Fibroblast of lung (primary cell): ENCODE results near the gene RERE. TPM values are rescaled to one million over a fixed set of nuclear protein-coding genes. Genes with fewer than 3 reads are reported as not detected.

Experiments used
- DNase-seq, 2 donors: peaks; one replicate each; pipeline versions ENCODE4 v3.0.0 to v3.0.0-alpha.2; 2010; ENCODE audit warnings: low read depth in 2 of 2
- H2AFZ ChIP-seq: 2 replicates; pipeline ENCODE4 v1.5.1; 2012; ENCODE audit warnings: low read length, control low read depth, inconsistent platforms
- H3K27ac ChIP-seq: 2 replicates; pipeline ENCODE4 v1.5.1; 2011; ENCODE audit warnings: low read length, control low read depth; ENCODE audit not compliant: insufficient read depth
- H3K27me3 ChIP-seq: 2 replicates; pipeline ENCODE4 v1.5.1; 2011; ENCODE audit warnings: mild to moderate bottlenecking, low read length; ENCODE audit not compliant: control insufficient read depth, insufficient read depth
- H3K36me3 ChIP-seq: 2 replicates; pipeline ENCODE4 v1.5.1; 2011; ENCODE audit warnings: low read length; ENCODE audit not compliant: control insufficient read depth, insufficient read depth
- H3K4me1 ChIP-seq: 2 replicates; pipeline ENCODE4 v1.5.1; 2011; ENCODE audit warnings: low read length; ENCODE audit not compliant: control insufficient read depth, insufficient read depth; ENCODE audit errors: extremely low read depth
- H3K4me2 ChIP-seq: 2 replicates; pipeline ENCODE4 v1.5.1; 2011; ENCODE audit warnings: low read length, control low read depth; ENCODE audit not compliant: insufficient read depth; ENCODE audit errors: extremely low read depth
- H3K4me3 ChIP-seq, 4 experiments: fragments of 200-600 bp in 1 of 4; sonication (generic) in 1 of 4; replicated peaks in 1 of 4; 2 replicates each; pipeline ENCODE4 v1.5.1; 2011 to 2016; ENCODE audit warnings: low read length in 4 of 4, low read depth in 3 of 4, mild to moderate bottlenecking in 3 of 4, control low read depth in 2 of 4, inconsistent platforms in 1 of 4, mixed read lengths in 1 of 4; ENCODE audit not compliant: insufficient read depth in 1 of 4; ENCODE audit errors: control extremely low read depth in 1 of 4
- H3K79me2 ChIP-seq: 2 replicates; pipeline ENCODE4 v1.5.1; 2012; ENCODE audit warnings: mild to moderate bottlenecking, low read length, inconsistent platforms; ENCODE audit not compliant: control insufficient read depth, insufficient read depth
- H3K9ac ChIP-seq: 2 replicates; pipeline ENCODE4 v1.5.1; 2011; ENCODE audit warnings: mild to moderate bottlenecking, low read length, control low read depth; ENCODE audit not compliant: insufficient read depth
- H3K9me3 ChIP-seq: 2 replicates; pipeline ENCODE4 v1.5.1; 2012; ENCODE audit warnings: low read depth, low read length; ENCODE audit not compliant: control insufficient read depth, insufficient read depth
- H4K20me1 ChIP-seq: 2 replicates; pipeline ENCODE4 v1.5.1; 2011; ENCODE audit warnings: low read length; ENCODE audit not compliant: control insufficient read depth, insufficient read depth; ENCODE audit errors: extremely low read depth
- EZH2 ChIP-seq: IDR thresholded peaks from 2 replicates; pipeline ENCODE4 v1.5.1; 2012; ENCODE audit warnings: low read length, control low read depth, mild to moderate bottlenecking; ENCODE audit errors: missing control alignments
- polyA plus RNA-seq, 2 donors: library from polyadenylated mRNA; depleted of rRNA in 1 of 2; stranded (reverse) in 1 of 2; unstranded in 1 of 2; fragments of >200 nt; gene quantifications; 2 replicates each; pipeline ENCODE4 v1.2.1, GENCODE V29; 2011 to 2012; ENCODE audit warnings: missing spikeins in 1 of 2
- total RNA-seq: library from RNA; depleted of rRNA; stranded (reverse); fragments of >200 nt; gene quantifications from 2 replicates; pipeline ENCODE4 v1.2.1, GENCODE V29; 2014
- TF ChIP-seq, protein P1 (sequence below), 2 donors: IDR thresholded peaks in 1 of 2; conservative IDR thresholded peaks in 1 of 2; 1 replicate in 1 of 2; 2 replicates in 1 of 2; pipeline ENCODE4 v1.5.1; 2011 to 2012; ENCODE audit warnings: low read length in 2 of 2, control low read depth in 1 of 2, inconsistent platforms in 1 of 2, low read depth in 1 of 2, mild to moderate bottlenecking in 1 of 2

Gene RERE
- total and polyA plus RNA-seq, 2 donors (not counting 1 experiment from before 2014, with no cell fraction given) = 3.7 to 51.0 TPM

DNA sequence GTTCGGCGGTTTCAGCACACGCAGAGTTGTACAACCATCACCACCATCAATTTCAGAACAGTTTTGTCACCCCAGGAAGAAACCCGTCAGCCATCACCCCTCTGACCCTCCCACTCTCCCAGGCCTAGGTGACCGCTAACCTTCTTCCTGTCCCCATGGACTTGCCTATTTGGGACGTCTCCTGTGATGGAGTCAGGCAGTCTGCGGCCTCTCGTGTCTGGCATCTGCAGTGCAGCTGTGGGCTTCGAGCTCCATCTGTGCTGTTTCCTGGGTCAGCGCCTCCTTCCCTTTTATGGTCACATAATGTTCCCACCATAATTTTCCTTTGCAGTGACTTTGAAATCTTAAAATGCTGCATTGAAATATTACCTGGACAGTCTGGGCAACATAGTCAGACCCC, 475.1 kb downstream of the RERE start:
- H3K4me1 ChIP-seq = peaks cover 13% of the 10 kb centered on the region
- no peaks in the 10 kb centered on the region for H3K27me3 ChIP-seq
- peak overlapping the region; percentile 11 for H2AFZ ChIP-seq
- no peak overlapping the region for H3K9ac ChIP-seq
- H3K27ac ChIP-seq = peak overlapping the region; percentile 94
- no peaks in the 10 kb centered on the region for H4K20me1 ChIP-seq
- H3K4me2 ChIP-seq = no peak overlapping the region
- no peaks in the 10 kb centered on the region for H3K36me3 ChIP-seq
- H3K79me2 ChIP-seq = no peaks in the 10 kb centered on the region
- H3K4me3 ChIP-seq = no peak overlapping the region
- DNase-seq = peak; percentile 53 to 82
- TF ChIP-seq, protein P1, sequence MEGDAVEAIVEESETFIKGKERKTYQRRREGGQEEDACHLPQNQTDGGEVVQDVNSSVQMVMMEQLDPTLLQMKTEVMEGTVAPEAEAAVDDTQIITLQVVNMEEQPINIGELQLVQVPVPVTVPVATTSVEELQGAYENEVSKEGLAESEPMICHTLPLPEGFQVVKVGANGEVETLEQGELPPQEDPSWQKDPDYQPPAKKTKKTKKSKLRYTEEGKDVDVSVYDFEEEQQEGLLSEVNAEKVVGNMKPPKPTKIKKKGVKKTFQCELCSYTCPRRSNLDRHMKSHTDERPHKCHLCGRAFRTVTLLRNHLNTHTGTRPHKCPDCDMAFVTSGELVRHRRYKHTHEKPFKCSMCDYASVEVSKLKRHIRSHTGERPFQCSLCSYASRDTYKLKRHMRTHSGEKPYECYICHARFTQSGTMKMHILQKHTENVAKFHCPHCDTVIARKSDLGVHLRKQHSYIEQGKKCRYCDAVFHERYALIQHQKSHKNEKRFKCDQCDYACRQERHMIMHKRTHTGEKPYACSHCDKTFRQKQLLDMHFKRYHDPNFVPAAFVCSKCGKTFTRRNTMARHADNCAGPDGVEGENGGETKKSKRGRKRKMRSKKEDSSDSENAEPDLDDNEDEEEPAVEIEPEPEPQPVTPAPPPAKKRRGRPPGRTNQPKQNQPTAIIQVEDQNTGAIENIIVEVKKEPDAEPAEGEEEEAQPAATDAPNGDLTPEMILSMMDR (conservative IDR thresholded peaks at IDR 0.05 in 1 of 2, IDR thresholded peaks at IDR 0.05 in 1 of 2; ENCODE audit: low read depth in 1 of 2, low read length in 2 of 2) = peak in 1 of 2 donors; percentile 38
- TF ChIP-seq EZH2 = no peak
- no peaks in the 10 kb centered on the region for H3K9me3 ChIP-seq

DNA sequence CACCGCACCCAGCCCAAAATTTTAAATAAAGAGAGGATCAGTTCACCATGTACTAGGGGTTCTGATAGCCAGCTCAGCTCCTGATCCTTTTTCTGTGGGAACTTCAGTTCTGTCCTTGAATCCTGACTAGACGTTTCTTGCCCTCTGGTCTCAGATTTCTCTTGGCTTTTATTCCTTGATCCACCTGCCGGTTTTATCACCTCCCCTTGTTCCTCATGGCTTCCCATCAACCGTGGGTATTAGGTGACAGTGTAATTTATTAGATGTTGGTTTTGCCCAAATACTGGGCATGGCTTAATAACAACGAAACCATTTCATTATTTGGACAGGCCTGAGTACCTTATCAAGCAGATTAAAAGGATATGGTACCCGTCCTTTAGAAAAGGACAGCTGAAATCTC, 477.0 kb downstream of the RERE start:
- Histone ChIP-seq H2AFZ (no peak overlapping the region), H3K4me3 (no peak overlapping the region), H3K27me3 (no peaks in the 10 kb centered on the region), H3K4me1 (peaks cover 13% of the 10 kb centered on the region), H3K79me2 (no peaks in the 10 kb centered on the region), H3K4me2 (no peak overlapping the region), H3K9ac (no peak overlapping the region), H4K20me1 (no peaks in the 10 kb centered on the region), H3K36me3 (no peaks in the 10 kb centered on the region), H3K9me3 (no peaks in the 10 kb centered on the region), H3K27ac (no peak overlapping the region)
- no peak for DNase-seq
- TF ChIP-seq EZH2 = no peak
- TF ChIP-seq, protein P1 (conservative IDR thresholded peaks at IDR 0.05 in 1 of 2, IDR thresholded peaks at IDR 0.05 in 1 of 2; ENCODE audit: low read depth in 1 of 2, low read length in 2 of 2) = no peak

DNA sequence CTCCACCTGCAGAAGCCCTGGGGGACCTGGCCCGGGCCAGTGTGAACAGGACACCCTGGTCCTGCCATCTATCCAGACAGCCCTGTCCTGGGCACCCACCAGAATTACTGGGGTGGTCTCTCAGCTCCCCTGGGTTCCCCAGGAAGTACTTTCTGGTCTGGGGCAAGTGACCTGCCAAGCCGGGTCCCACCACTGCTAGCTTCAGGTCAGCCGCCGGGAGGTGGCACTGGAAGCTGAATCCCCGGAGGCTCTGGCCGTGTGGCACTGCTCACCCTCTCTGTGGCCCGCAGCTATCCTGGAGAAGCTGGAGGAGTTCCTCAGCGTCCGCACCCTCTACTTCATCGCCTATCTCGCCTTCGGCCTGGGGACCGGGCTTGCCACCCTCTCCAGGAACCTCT, 478.2 kb downstream of the RERE start:
- Histone ChIP-seq H3K9me3 (no peaks in the 10 kb centered on the region), H3K79me2 (no peaks in the 10 kb centered on the region), H3K36me3 (no peaks in the 10 kb centered on the region), H3K4me3 (no peak overlapping the region), H3K27ac (no peak overlapping the region), H3K4me1 (peaks cover 13% of the 10 kb centered on the region), H4K20me1 (no peaks in the 10 kb centered on the region), H3K9ac (no peak overlapping the region), H2AFZ (no peak overlapping the region), H3K4me2 (no peak overlapping the region), H3K27me3 (no peaks in the 10 kb centered on the region)
- TF ChIP-seq, protein P1 (conservative IDR thresholded peaks at IDR 0.05 in 1 of 2, IDR thresholded peaks at IDR 0.05 in 1 of 2; ENCODE audit: low read depth in 1 of 2, low read length in 2 of 2) = no peak
- TF ChIP-seq EZH2 = no peak
- DNase-seq = no peak
